GM12891 (cell line): ENCODE measurements around the gene FKBP14.

Source experiments
- POLR2A ChIP-seq: IDR thresholded peaks from 2 replicates; pipeline ENCODE4 v1.6.1; 2011; ENCODE audit warnings: low read depth, low read length, control low read depth
- SPI1 ChIP-seq: IDR thresholded peaks from 2 replicates; pipeline ENCODE4 v1.6.1; 2011; ENCODE audit warnings: low read depth, low read length, control low read depth

DNA sequence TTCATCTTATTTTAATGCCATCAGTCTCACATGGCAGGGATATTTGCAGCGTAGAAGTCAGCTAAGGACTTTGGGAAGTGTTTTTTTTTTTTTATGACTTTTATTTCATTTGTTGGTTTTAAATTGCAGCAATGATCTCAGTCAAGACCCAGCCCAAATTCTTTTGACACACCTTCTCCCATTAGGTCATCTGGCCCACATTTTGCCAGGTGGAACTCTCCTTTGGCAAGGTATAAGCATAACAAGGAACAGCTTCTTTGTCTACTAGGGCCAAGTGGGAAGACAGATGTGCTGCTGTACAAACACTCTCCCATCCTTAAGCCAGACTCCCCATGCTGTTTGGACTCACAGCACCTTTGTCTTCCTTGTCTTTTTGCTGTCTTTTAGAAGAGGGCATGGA is 43.5 kb upstream of the FKBP14 start:
- TF ChIP-seq SPI1 (no peak), POLR2A (no peak)
